Measurements from ENCODE around the gene TAS2R31. TPM values are rescaled to one million over a fixed set of nuclear protein-coding genes. Genes with fewer than 3 reads are reported as not detected.

Gene TAS2R31
- total and polyA plus RNA-seq, 2 of the 4 experiments (the other 2 are of a cell fraction): 0.24 to 4.3 TPM

- dilution Hi-C loops (cut with HindIII; ENCODE audit: low sequenced_read_pairs, unreplicated experiment): no loop called here
- Histone ChIP-seq H3K79me1 (ENCODE audit: low read depth in 1 of 2, low read length in 2 of 2) (peaks cover 0 to 9% of the 10 kb centered on the region in 2 experiments; a peak in 3 of 4 replicates), H3K9ac (ENCODE audit: low read depth, low read length) (no peak overlapping the region), H4K91ac (ENCODE audit: insufficient read depth, low read depth, low read length) (no peak overlapping the region), H2AK5ac (ENCODE audit: low read depth, low read length) (no peak overlapping the region), H3K4ac (ENCODE audit: low read depth, low read length) (no peak overlapping the region), H3K9me3 (ENCODE audit: control insufficient read depth, insufficient read depth, low read length) (no peaks in the 10 kb centered on the region), H3K36me3 (ENCODE audit: control insufficient read depth, insufficient read depth, low read length) (no peaks in the 10 kb centered on the region; the same call in 1 of the 2 replicates), H3K4me2 (ENCODE audit: low read depth, low read length) (no peak overlapping the region), H3K27ac (ENCODE audit: insufficient read depth, low read length) (no peak overlapping the region), H2AFZ (replicated peaks; ENCODE audit: low read length, poor library complexity) (no peak overlapping the region), H4K8ac (ENCODE audit: low read depth in 2 of 2, low read length in 2 of 2) (no peak overlapping the region), H3K23ac (ENCODE audit: low read depth, low read length) (no peak overlapping the region), H4K5ac (ENCODE audit: low read depth, low read length) (no peak overlapping the region), H2BK5ac (ENCODE audit: low read depth, low read length, poor library complexity, severe bottlenecking) (no peak overlapping the region), H3K18ac (ENCODE audit: low read depth, low read length) (no peak overlapping the region), H2BK15ac (ENCODE audit: low read depth, low read length) (no peak overlapping the region), H3K14ac (replicated peaks; ENCODE audit: low read depth, low read length) (no peak overlapping the region), H3K4me3 (ENCODE audit: insufficient read depth, low read depth, low read length) (no peak overlapping the region), H2AK9ac (replicated peaks; ENCODE audit: low read depth, low read length, poor library complexity) (no peak overlapping the region), H2BK120ac (ENCODE audit: low read depth, low read length) (no peak overlapping the region), H2BK20ac (ENCODE audit: low read depth, low read length) (no peak overlapping the region), H3K56ac (ENCODE audit: extremely low read depth, insufficient read depth, low read length) (no peak overlapping the region), H3K4me1 (ENCODE audit: control insufficient read depth, insufficient read depth, low read length) (no peaks in the 10 kb centered on the region), H4K20me1 (ENCODE audit: insufficient read depth, low read length) (no peaks in the 10 kb centered on the region), H3K9me1 (ENCODE audit: insufficient read depth, low read length) (no peaks in the 10 kb centered on the region), H3K27me3 (ENCODE audit: control insufficient read depth, insufficient read depth, low read length) (no peaks in the 10 kb centered on the region)
- in situ Hi-C loops (cut with MboI; ENCODE audit: low sequenced_read_pairs): no loop called here
- no CpG with 5 or more reads among the region's 4 CpGs for WGBS, 2 experiments (ENCODE audit: extremely low coverage in 2 of 2, insufficient read length in 1 of 2)
- intact Hi-C loops (cut with micrococcal nuclease): no loop called here
- DNase-seq (no peak), ATAC-seq (ENCODE audit: low read depth) (no peak)
- BruUV-seq (replicated peaks): no TSS peak
- no peak for TF ChIP-seq RCOR1 (IDR thresholded peaks at IDR 0.05; ENCODE audit: insufficient replicate concordance, low read length)
- TF ChIP-seq FOS (IDR thresholded peaks at IDR 0.05; ENCODE audit: low read depth, low read length): no peak
- TF ChIP-seq RAD21 (IDR thresholded peaks at IDR 0.05; ENCODE audit: low read length): no peak
- no peak for TF ChIP-seq MAZ (IDR thresholded peaks at IDR 0.05; ENCODE audit: borderline replicate concordance, low read depth, low read length)
- TF ChIP-seq MAFK (IDR thresholded peaks at IDR 0.05; ENCODE audit: low read depth, low read length): no peak
- TF ChIP-seq ELK1 (IDR thresholded peaks at IDR 0.05; ENCODE audit: borderline replicate concordance, low read depth, low read length): no peak
- no peak for TF ChIP-seq BHLHE40 (IDR thresholded peaks at IDR 0.05; ENCODE audit: low read depth, low read length)
- TF ChIP-seq CTCF (conservative IDR thresholded peaks at IDR 0.05; ENCODE audit: low read depth, low read length): no peak
- no peak for TF ChIP-seq CHD1 (IDR thresholded peaks at IDR 0.05; ENCODE audit: low read depth, low read length)
- no peak for TF ChIP-seq USF2 (IDR thresholded peaks at IDR 0.05; ENCODE audit: low read depth, low read length)
- TF ChIP-seq RFX5 (IDR thresholded peaks at IDR 0.05; ENCODE audit: low read depth, low read length): no peak
- TF ChIP-seq POLR2A (IDR thresholded peaks at IDR 0.05; ENCODE audit: low read depth, low read length): no peak
- no peak for TF ChIP-seq NFE2L2 (IDR thresholded peaks at IDR 0.05; ENCODE audit: low read depth, low read length)
- ChIA-PET CTCF (no interaction called here), POLR2A (ENCODE audit: unreplicated experiment) (no interaction called here)
Observed at GRCh38 chr12:11071414-11071813, 40.2 kb upstream of the TAS2R31 start.
